ENCODE results near the gene TGM2. TPM values are rescaled to one million over a fixed set of nuclear protein-coding genes. Genes with fewer than 3 reads are reported as not detected.
A peak's percentile ranks its signal among the peaks of the same experiment; 100 is the strongest.

Gene TGM2
- total RNA-seq, 4 donors from 2014 or later: 163 to 385 (median 188) TPM

GRCh38 chr20:38112261-38112929 is 52.7 kb downstream of the TGM2 start:
- Histone ChIP-seq H3K36me3 (no peaks in the 10 kb centered on the region), H3K4me3 (no peak overlapping the region), H3K4me1 (peaks cover 3 to 51% (median 27%) of the 10 kb centered on the region in 3 donors), H3K9me3 (no peaks in the 10 kb centered on the region), H3K27me3 (no peaks in the 10 kb centered on the region), H3K27ac (no peak overlapping the region)
- TF ChIP-seq POLR2AphosphoS5 (IDR thresholded peaks at IDR 0.05) (no peak), POLR2A (IDR thresholded peaks at IDR 0.05) (no peak), EP300 (IDR thresholded peaks at IDR 0.05) (no peak), CTCF (IDR thresholded peaks at IDR 0.05) (no peak)
- no peak for ATAC-seq
- 86% methylated on average over 1 of the region's 14 CpGs; no CpG with 5 or more reads in 1 of the 2 donors for WGBS, 2 donors (ENCODE audit: low coverage in 1 of 2)

DNA sequence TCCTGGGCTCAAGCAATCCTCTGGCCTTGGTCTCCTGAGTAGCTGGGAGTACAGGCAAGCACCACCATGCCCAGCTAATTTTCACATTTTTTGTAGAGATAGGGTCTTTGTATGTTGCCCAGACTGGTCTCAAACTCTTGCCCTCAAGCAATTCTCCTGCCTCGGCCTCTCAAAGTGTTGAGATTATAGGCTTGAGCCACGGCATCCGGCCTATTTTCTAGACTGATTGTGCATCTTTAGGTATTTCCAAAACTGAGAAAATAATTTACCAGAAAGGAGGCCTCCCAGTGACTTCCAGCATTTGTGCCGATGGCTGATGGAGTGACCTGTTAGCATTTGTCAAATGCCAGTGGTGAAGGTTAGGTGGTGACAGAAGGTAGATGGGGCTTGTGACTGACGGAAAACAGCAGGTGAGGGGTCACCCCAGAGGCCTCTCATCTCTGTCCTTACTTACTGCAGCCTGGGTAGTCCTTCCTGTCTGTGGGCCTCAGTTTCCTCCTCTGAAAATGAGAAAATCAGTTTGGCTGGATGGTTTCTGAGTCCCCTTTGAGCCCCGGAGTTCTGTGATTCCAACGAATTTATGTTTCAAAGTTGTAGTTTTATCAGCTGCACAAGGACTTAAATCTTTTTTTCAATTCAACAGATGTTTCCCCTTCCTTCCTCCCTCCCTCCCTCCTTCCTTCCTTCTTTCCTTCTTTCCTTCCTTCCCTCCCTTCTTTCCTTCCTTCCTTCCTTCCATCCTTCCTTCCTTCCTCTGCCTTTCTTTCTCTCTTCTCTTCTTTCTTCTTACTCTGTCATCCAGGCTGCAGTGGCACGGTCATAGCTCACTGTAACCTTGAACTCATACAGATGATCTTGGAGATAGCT is 53.5 kb downstream of the TGM2 start:
- Histone ChIP-seq H3K36me3 (no peaks in the 10 kb centered on the region), H3K9me3 (no peaks in the 10 kb centered on the region), H3K27me3 (no peaks in the 10 kb centered on the region), H3K4me3 (no peak overlapping the region), H3K4me1 (peaks cover 3 to 51% (median 27%) of the 10 kb centered on the region in 3 donors), H3K27ac (peak overlapping the region in 2 of 4 donors; percentile 72 to 77)
- 83 to 91% methylated on average over 6 to 8 of the region's 8 CpGs for WGBS, 2 donors (ENCODE audit: low coverage in 1 of 2)
- TF ChIP-seq POLR2A (IDR thresholded peaks at IDR 0.05) (no peak), CTCF (IDR thresholded peaks at IDR 0.05) (no peak), EP300 (IDR thresholded peaks at IDR 0.05) (no peak), POLR2AphosphoS5 (IDR thresholded peaks at IDR 0.05) (no peak)
- no peak for ATAC-seq

DNA sequence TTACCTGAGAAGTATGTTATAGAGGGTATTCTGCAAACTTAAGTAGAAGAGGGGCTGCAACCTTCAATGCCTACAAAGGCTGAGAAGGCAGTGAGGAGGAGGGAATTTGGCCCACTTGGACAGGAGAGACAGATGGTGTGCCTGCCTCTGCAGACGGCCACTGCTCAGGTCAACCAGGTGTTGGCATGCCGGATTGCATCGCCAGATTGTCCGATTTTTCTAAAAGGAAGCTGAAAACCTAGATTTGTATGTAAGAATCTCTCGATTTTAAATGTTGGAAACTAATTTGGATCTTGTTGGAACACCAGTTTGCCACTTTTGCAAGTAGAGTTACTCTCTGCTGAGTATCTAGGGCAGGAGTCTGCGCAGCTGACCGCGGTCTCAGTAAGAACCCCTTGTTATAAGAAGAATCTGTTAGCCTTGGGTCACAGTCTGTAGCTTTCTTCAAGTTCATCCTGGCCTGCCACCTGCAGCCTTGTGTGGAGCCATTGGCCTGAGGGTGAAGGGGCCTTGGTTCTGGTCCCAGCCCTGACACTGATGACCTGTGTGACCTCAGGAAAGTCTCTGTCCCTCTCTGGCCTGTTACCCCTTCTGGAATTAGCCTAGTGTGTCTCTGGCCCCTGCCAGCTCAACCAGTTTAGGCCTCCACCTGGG is 54.4 kb downstream of the TGM2 start:
- H3K4me3 ChIP-seq: no peak overlapping the region
- H3K4me1 ChIP-seq: peaks cover 3 to 51% (median 27%) of the 10 kb centered on the region in 3 donors
- no peak for ATAC-seq
- no peaks in the 10 kb centered on the region for H3K27me3 ChIP-seq
- TF ChIP-seq CTCF (IDR thresholded peaks at IDR 0.05) (no peak), POLR2A (IDR thresholded peaks at IDR 0.05) (no peak), POLR2AphosphoS5 (IDR thresholded peaks at IDR 0.05) (no peak), EP300 (IDR thresholded peaks at IDR 0.05) (no peak)
- H3K9me3 ChIP-seq: no peaks in the 10 kb centered on the region
- peak overlapping the region in 3 of 4 donors; percentile 72 to 85 (median 77) for H3K27ac ChIP-seq
- WGBS, 2 donors (ENCODE audit: low coverage in 1 of 2): 91 to 94% methylated on average over 8 of the region's 8 CpGs
- no peaks in the 10 kb centered on the region for H3K36me3 ChIP-seq

GRCh38 chr20:38109591-38110524 is 55.2 kb downstream of the TGM2 start:
- peak; percentile 84 for ATAC-seq
- Histone ChIP-seq H3K27me3 (no peaks in the 10 kb centered on the region), H3K9me3 (no peaks in the 10 kb centered on the region), H3K4me3 (no peak overlapping the region), H3K36me3 (no peaks in the 10 kb centered on the region), H3K27ac (peak overlapping the region; percentile 12 to 85 (median 74)), H3K4me1 (peaks cover 3 to 51% (median 27%) of the 10 kb centered on the region in 3 donors)
- WGBS, 2 donors (ENCODE audit: low coverage in 1 of 2): 42 to 43% methylated on average over 4 to 8 of the region's 8 CpGs
- TF ChIP-seq CTCF (IDR thresholded peaks at IDR 0.05) (no peak), POLR2AphosphoS5 (IDR thresholded peaks at IDR 0.05) (peak; percentile 77)
